ENCODE data around the gene CITED1.

- TF ChIP-seq CTCF (IDR thresholded peaks at IDR 0.05) (no peak), POLR2A (IDR thresholded peaks at IDR 0.05) (no peak)
Observed at GRCh38 chrX:72295745-72296144, 10.0 kb downstream of the CITED1 start.
